Liver (tissue), 2 donors: Measurements from ENCODE around the gene BST1.

Source experiments
- CTCF ChIP-seq: fragments of 150-350 bp; IDR thresholded peaks from 2 replicates; pipeline ENCODE4 v1.5.1; 2017; ENCODE audit warnings: improper control_type of control experiment, low read depth, low read length; ENCODE audit not compliant: missing input control
- FOXA1 ChIP-seq: IDR thresholded peaks from 2 replicates; pipeline ENCODE4 v1.6.1; 2016; ENCODE audit warnings: antibody characterized with exemption
- donor health status: healthy.

GRCh38 chr4:15766821-15767220 lies 64.0 kb downstream of the BST1 start:
- TF ChIP-seq CTCF (no peak), FOXA1 (no peak)
